GM10248 (cell line): ENCODE data around the gene IDH1.

Experiments
- CTCF ChIA-PET: fragments of 300-600 bp; sonication (Branson Sonifier 250); formaldehyde crosslinking; extraction: SDS; loops from one replicate; lab custom pipeline; 2021; ENCODE audit warnings: antibody characterized with exemption; lab: Yijun Ruan, JAX
- POLR2A ChIA-PET: fragments of 350-650 bp; sonication (Branson Sonifier 250); formaldehyde crosslinking; extraction: SDS; loops from one replicate; lab custom pipeline; 2020; ENCODE audit warnings: antibody characterized with exemption; lab: Yijun Ruan, JAX
- DNase-seq: peaks from one replicate; pipeline ENCODE4 v3.0.0; 2012; ENCODE audit errors: extremely low spot score
- TF ChIP-seq, protein P1 (sequence below): IDR thresholded peaks from 2 replicates; pipeline ENCODE4 v1.5.1; 2012; ENCODE audit warnings: mild to moderate bottlenecking, low read depth; ENCODE audit errors: extremely low read depth, missing control alignments, control extremely low read depth

IDH1 gene

DNA sequence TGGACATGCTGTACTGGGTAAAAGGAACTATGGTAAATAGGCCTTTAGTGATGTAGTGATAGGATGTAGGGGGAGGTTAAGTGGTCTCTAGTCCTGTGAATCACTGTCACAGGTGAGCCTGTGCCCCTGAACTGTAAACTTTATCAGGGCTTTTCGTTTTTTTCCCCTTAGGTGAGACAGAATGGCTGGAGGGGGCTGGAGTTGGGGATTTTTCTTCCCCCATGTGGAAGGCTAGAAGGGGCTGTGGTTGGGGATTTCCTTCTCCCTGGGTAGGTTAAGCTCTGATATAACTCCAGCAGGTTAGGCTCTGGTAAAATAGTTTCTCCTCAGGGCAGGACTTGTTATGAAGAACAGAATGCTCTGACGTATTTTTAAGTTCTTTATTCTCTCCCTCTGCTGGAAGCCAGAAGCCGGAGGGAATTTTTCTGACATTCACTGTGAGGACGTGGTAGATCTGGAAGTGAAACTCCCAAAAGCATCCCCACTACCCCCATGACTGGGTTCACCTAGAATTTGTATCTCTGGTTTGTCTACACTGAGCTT is 39.7 kb upstream of the IDH1 start:
- no peak for DNase-seq
- POLR2A ChIA-PET = no interaction called here
- CTCF ChIA-PET = interaction anchor here (1.0 to 1.2 kb wide), 2 partner anchors 10 to 11 kb away, joined by 4 read pairs; no protein-coding TSS in a partner anchor
- TF ChIP-seq, protein P1, sequence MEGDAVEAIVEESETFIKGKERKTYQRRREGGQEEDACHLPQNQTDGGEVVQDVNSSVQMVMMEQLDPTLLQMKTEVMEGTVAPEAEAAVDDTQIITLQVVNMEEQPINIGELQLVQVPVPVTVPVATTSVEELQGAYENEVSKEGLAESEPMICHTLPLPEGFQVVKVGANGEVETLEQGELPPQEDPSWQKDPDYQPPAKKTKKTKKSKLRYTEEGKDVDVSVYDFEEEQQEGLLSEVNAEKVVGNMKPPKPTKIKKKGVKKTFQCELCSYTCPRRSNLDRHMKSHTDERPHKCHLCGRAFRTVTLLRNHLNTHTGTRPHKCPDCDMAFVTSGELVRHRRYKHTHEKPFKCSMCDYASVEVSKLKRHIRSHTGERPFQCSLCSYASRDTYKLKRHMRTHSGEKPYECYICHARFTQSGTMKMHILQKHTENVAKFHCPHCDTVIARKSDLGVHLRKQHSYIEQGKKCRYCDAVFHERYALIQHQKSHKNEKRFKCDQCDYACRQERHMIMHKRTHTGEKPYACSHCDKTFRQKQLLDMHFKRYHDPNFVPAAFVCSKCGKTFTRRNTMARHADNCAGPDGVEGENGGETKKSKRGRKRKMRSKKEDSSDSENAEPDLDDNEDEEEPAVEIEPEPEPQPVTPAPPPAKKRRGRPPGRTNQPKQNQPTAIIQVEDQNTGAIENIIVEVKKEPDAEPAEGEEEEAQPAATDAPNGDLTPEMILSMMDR = no peak

- CTCF ChIA-PET = interaction anchor here (1.0 to 2.6 kb wide), 3 partner anchors 14 to 31 kb away, joined by 3 to 8 read pairs (median 4); partner anchors contain the start of gene IDH1
- TF ChIP-seq, protein P1 = no peak
- POLR2A ChIA-PET = no interaction called here
- no peak for DNase-seq
Observed at GRCh38 chr2:208285853-208286252, 31.0 kb upstream of the IDH1 start.

DNA sequence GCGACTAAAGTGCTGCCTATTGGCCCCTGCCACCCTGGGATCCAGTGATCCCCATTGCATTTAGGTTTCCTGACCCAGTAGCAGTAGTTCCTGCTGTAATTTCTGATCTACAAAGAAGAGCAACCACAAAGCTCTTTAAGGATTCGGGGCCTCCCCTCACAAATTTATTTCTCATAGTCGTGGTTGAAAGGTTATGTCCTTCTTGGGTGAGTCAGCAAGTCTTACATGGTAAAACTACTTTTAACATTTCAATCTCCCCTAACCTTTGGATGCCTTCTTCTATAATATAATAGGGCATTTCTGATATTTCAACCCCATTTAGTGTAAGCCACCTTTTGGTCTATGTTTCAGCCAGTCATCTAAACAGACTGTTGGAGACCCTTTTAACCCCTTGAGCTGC is 26.1 kb upstream of the IDH1 start:
- TF ChIP-seq, protein P1 = no peak
- CTCF ChIA-PET = interaction anchor here (1.0 to 2.6 kb wide), 7 partner anchors 9 to 27 kb away, joined by 4 to 10 read pairs (median 5); partner anchors contain the start of genes IDH1 and PIKFYVE
- POLR2A ChIA-PET = interaction anchor here (0.6 kb wide), 1 partner anchor 15 kb away, joined by 3 read pairs; the partner anchor contains the start of gene PIKFYVE
- no peak for DNase-seq

- CTCF ChIA-PET = interaction anchor here (1.0 to 2.6 kb wide), 3 partner anchors 9 to 21 kb away, joined by 5 to 10 read pairs (median 6); partner anchors contain the start of gene PIKFYVE
- POLR2A ChIA-PET = no interaction called here
- TF ChIP-seq, protein P1 = no peak
- no peak for DNase-seq
Observed at GRCh38 chr2:208280234-208280633, 25.4 kb upstream of the IDH1 start.

GRCh38 chr2:208279236-208279635 is 24.4 kb upstream of the IDH1 start:
- POLR2A ChIA-PET = no interaction called here
- TF ChIP-seq, protein P1 = no peak
- CTCF ChIA-PET = interaction anchor here (1.8 to 2.6 kb wide), 2 partner anchors 8 to 13 kb away, joined by 6 to 10 read pairs; partner anchors contain the start of gene PIKFYVE
- no peak for DNase-seq

GRCh38 chr2:208278549-208278948 is 23.7 kb upstream of the IDH1 start:
- no peak for DNase-seq
- CTCF ChIA-PET = interaction anchor here (0.7 kb wide), 1 partner anchor 10 kb away, joined by 3 read pairs; no protein-coding TSS in a partner anchor
- TF ChIP-seq, protein P1 = no peak
- POLR2A ChIA-PET = no interaction called here
